NCI-H2171 treated with DMSO at 0.1 percent for 48 hours (cell line): ENCODE data around the gene CATSPERE.
A peak's percentile ranks its signal among the peaks of the same experiment; 100 is the strongest.

Source experiments
- DNase-seq: peaks from one replicate; lab custom pipeline; 2025; lab: John Stamatoyannopoulos, UW

The CATSPERE gene

GRCh38 chr1:244461245-244462071 lies at the start of gene CATSPERE:
CATSPERE (plus strand) TSS chr1:244461273; CDS start chr1:244461430, 157 bp downstream.
- peak; percentile 89 for DNase-seq

DNA sequence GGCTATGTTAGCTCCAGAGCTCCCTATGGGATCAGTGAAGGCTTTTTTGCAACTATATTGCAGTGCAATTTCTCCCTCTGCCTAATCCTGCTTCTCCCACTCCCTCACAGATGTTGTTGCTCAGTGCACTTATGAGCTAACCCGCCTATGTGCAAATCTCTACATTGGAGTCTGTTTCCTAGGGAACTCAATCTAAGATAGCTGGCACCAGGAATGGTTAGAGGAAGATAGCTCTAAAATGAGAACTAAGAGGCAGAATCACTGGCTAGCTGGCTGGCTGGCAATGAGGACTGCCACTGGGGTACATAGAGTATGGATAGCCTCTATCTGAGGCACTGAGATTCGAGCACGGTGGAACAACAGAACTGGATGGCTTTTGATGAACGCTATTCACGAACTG lies 48.9 kb upstream of the CATSPERE start:
- DNase-seq = no peak

GRCh38 chr1:244413736-244414135 lies 47.3 kb upstream of the CATSPERE start:
- no peak for DNase-seq

DNA sequence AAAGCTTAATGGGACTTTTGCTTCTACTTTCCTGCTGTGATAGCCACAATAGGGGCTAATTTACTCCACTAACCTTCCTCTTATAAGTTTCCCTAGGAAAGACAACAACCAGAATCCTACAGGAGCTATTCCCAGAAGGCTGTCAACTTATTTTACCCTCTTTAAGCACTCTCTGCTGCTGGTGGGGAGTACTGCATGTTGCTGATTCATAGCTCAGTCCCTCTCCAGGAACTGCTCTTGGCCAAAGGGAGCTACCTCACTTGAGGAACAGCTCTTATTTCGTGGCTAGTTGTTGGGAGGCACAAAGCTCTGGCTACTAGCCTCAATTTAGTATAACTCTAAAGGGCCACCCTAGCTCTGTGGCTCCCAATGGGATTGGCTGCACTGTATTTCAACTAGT lies 46.5 kb upstream of the CATSPERE start:
- no peak for DNase-seq

DNA sequence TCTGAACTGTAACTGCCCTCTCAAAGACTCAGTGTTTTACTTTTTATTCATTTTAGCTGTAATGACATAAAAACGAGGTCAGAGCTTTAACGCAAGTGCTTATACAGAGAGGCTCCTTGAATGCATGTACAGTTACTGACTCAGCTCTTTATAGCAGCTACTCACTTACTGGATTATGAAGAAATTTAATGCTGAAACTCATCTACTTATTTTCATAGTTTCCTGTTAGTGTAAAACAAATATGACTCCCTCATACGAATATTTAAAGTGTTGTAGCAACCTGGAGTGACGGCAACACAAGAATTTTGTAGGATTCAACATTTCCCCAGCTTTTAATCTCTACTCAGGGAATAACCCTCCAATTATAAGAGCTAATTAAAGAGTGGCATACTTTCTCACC lies 42.0 kb upstream of the CATSPERE start:
- no peak for DNase-seq

GRCh38 chr1:244422174-244422573 lies 38.9 kb upstream of the CATSPERE start:
- DNase-seq = no peak

DNA sequence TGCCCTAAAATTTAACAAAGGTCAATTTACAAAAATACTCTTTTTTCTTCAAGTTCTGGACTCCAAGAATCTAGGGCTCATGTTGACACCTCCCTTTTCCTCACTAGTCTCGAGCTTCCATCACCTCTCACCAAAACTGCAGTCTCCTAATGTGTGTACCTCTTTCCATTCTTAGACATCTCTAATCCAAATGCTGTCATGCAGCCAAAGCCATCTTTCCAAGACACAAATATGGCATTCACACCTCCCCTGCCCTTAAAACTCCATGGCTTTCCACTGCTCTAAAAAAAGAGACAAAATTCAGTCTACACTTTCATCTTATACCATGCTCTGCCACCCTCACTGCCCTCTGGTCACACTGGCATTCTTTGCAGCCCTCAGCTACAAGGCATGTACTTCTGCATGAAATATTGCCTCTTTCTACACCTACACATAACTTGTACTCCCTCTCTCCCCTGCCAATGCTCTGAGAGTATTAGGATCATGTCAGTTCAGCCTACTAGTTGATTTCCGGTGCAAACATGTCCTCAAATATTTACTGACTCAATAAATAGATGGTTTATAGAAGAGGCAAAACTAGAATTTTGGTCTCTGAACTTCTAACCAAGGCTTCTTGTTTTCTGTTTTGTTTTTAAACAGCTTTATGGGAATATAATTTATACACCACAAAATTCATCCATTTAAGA lies 36.3 kb upstream of the CATSPERE start:
- no peak for DNase-seq

DNA sequence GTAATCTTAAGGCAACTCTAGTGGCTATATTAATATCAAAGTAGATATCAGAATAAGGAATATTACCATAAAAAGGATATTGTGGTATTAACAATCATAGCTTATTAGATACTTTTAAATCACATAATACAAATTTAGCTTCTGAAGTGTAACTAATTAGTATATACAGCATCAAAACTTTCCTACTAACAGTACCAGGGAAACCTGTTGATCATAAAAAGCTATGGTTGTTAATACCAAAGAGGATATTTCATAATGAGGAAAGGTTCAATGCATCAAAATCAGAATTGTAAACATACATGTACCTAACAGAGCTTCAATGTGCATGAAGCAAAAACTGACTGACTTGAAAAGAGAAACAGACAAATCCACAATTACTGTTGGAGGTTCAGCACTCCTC lies 33.4 kb upstream of the CATSPERE start:
- no peak for DNase-seq

DNA sequence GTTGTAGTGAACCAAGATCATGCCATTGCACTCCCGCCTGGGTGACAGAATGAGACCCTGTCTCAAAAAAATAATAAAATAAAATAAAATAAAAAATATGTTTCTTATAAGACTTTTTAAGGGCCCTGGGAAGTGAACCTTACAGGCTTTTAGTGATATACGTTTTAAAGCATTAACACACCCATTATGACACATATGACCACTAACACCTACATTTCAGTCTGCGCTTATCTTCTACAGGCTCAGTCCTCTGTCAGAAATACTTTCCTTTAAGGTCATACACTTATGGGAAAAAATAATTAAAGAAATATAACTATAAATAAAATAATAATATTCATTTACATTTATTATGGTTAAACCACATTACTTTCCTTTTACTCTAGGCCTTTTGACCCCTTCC lies 31.3 kb upstream of the CATSPERE start:
- no peak for DNase-seq

GRCh38 chr1:244431166-244431565 lies 29.9 kb upstream of the CATSPERE start:
- no peak for DNase-seq

DNA sequence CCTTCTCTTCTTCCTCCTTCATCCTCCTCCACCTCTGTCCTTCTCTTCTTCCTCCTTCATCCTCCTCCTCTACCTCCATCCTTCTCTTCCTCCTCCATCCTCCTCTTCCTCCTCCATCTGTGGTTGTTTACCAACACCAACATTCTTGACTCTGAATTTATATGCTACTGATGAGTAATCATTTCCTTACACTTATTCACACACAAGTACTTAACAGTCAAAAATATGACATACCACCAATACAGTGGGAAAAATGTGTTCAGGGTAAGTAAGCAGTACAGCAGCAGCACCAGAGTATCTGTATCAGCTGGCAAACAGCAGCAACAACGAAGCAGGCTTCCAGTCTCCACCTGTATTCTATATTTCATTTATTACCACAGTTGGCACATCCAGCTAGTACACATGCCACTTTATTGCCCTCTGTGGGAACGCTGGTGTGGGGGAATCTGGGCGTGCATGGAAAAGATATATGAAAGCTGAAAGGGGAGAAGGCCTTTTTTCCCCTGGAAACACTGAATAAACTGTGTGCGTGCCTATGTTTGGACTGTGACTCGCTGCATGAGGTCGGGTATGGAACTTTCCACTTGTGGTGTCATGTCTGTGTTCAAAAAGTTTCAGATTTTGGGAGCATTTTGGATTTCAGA lies 25.4 kb upstream of the CATSPERE start:
- DNase-seq = no peak

GRCh38 chr1:244436336-244437085 lies 24.6 kb upstream of the CATSPERE start:
- no peak for DNase-seq

GRCh38 chr1:244437086-244437468 lies 24.0 kb upstream of the CATSPERE start:
- DNase-seq = no peak

- DNase-seq = no peak
Observed at GRCh38 chr1:244439391-244440032, 21.6 kb upstream of the CATSPERE start.

- no peak for DNase-seq
Observed at GRCh38 chr1:244442850-244443249, 18.2 kb upstream of the CATSPERE start.

DNA sequence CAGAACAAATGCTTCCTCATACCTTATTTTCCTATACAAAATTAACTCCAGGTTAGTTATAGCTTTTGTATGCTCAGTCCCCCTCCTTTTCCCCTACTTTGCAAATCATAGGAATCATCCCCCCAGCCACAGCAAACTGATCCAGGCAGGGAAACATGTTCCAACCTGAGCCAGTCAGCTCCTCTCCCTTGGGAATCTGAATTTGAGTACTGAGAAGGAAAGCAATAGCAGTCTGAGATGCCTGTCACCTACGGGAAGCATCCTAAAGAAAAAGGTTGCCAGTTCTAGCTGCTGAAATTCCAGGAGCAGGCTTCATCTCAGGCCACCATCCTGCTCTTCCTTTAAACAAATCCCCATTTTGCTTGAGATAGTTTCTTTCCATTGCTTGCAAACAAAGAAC lies 16.2 kb upstream of the CATSPERE start:
- DNase-seq = peak; percentile 97

DNA sequence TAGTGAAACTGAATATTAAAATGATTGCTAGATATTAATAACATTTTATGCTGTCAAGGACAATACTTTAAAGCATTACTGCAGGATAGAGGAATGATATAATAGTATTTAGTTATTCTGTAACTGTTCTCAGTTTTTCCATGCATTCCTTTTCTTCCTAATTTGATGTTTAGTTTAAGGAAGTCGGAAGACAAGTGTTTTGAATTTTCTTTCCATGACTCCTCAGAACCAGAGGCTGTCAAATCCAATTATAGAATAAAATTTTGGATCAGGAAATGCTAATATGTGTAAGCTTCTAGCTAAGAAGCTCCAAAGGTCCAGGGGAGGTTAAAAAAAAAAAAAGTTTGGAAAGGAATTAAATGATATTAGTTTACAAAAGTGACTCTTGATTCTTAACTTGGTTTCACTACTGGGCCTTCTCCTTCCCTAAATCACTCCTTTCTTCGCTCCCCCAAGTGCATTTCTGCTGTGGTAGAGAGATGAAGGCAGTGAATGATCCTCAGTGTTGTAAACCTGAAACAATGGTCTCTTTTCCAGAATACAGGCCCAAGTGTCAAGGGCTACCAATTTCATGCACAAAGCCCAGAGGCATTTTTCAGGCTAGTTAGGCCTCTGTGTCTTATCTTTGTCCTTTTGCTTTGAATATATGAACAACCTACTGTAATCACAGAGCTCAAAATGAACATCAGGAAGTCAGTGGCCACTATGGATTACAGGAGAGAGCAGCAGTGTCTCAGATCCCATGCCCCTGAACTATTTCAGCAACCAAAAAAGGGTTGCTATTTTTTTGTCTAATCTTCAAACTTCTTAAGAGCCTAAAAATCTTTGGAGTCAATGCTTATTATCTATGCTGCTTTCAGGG lies 15.5 kb upstream of the CATSPERE start:
- no peak for DNase-seq

- no peak for DNase-seq
Observed at GRCh38 chr1:244447024-244447423, 14.0 kb upstream of the CATSPERE start.

DNA sequence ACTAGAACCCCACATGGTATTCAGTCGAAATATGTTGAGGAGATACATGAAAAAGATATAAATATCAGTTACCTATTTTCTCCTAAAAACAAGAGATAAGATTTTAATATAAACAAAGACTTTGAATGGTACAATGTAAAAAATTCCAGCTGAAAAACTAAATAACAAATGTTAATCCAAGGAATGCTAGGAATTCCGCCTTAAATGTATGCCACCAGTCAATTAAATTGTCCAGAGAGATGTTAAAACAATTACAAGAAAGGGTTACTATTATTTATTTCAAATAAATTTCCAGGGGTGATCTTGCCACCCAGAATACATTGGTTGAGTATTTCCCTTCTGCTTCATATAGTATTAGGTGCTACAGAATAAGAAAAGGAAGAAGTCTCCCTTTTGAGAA lies 13.5 kb upstream of the CATSPERE start:
- DNase-seq = no peak

GRCh38 chr1:244448279-244449036 lies 12.6 kb upstream of the CATSPERE start:
- DNase-seq = no peak
